ENCODE data around the gene TMEM186.

Gene TMEM186

DNA sequence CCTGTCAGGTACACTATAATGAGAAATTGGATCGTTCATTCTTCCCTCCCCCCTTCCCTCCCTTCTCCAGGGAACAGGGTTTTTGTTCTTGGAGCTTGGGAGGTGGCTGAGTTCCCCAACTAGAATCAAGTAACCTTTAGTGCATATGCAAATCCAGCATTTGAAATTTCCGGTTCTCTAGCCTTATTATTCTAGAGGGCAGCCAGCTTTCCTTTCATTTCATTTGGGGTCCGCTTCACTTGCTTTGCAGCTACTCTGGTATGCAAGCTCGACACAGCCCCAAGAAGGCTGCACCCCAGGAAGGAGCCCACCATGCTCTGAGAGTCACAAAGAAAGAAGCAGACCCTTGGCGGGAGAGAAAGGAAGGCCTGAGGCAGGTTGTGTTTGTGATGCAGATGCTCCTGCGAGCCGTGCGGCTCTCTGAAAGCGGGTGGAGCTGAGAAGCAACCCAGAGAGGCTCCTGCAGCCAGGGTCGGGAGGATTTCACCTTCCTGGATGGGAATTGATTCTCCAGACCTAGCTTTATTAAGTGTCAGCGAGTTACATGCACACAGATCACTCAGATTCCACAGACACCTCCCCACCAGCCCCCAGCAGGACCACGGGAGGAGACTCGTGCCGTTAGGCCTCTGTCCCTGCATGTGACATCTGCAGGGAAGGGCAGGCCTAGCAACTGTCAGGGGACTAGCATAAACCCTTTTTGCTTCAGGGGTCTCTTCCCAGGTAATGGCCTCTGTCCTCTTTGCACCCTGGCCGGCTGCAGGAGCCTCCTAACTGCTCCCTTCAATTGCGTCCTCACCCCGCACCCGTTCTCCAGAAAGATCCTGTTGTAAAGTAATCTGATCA lies 34.7 kb upstream of the TMEM186 start:
- TF ChIP-seq POLR2AphosphoS5 (IDR thresholded peaks at IDR 0.05; ENCODE audit: low read depth) = no peak
- TF ChIP-seq GABPA (IDR thresholded peaks at IDR 0.05; ENCODE audit: low read depth) = no peak
- TF ChIP-seq, protein P1, sequence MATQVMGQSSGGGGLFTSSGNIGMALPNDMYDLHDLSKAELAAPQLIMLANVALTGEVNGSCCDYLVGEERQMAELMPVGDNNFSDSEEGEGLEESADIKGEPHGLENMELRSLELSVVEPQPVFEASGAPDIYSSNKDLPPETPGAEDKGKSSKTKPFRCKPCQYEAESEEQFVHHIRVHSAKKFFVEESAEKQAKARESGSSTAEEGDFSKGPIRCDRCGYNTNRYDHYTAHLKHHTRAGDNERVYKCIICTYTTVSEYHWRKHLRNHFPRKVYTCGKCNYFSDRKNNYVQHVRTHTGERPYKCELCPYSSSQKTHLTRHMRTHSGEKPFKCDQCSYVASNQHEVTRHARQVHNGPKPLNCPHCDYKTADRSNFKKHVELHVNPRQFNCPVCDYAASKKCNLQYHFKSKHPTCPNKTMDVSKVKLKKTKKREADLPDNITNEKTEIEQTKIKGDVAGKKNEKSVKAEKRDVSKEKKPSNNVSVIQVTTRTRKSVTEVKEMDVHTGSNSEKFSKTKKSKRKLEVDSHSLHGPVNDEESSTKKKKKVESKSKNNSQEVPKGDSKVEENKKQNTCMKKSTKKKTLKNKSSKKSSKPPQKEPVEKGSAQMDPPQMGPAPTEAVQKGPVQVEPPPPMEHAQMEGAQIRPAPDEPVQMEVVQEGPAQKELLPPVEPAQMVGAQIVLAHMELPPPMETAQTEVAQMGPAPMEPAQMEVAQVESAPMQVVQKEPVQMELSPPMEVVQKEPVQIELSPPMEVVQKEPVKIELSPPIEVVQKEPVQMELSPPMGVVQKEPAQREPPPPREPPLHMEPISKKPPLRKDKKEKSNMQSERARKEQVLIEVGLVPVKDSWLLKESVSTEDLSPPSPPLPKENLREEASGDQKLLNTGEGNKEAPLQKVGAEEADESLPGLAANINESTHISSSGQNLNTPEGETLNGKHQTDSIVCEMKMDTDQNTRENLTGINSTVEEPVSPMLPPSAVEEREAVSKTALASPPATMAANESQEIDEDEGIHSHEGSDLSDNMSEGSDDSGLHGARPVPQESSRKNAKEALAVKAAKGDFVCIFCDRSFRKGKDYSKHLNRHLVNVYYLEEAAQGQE (IDR thresholded peaks at IDR 0.05; ENCODE audit: insufficient replicate concordance, low read depth) = no peak
- no peak for DNase-seq (ENCODE audit: low read depth in 1 of 2, low spot score in 1 of 2)
- Histone ChIP-seq H3K4me3 (replicated peaks; ENCODE audit: insufficient read depth, low read length) (no peak overlapping the region), H3K27me3 (ENCODE audit: insufficient read depth, poor library complexity, severe bottlenecking) (no peaks in the 10 kb centered on the region), H3K27ac (replicated peaks) (peak overlapping the region; percentile 32; the same call in 1 of the 2 replicates)

DNA sequence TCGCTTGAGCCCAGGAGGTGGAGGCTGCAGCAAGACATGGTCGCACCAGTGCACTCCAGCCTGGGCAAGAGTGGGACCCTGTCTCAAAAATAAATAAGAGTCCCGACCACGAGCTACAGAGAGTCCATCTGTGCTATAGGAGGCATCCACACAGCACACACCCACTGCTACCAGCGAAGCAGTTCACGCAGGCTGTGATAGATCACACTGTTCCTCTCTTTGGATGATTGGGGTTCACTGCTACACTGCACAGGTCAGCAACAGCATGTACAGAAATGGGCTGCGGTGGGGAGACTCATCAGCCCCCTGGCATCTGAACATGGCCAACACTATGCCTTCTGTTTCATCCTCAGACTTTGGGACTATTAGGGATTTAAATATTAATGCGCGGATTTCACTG lies 34.0 kb upstream of the TMEM186 start:
- no peak overlapping the region for H3K27ac ChIP-seq (replicated peaks)
- no peaks in the 10 kb centered on the region for H3K27me3 ChIP-seq (ENCODE audit: insufficient read depth, poor library complexity, severe bottlenecking)
- TF ChIP-seq GABPA (IDR thresholded peaks at IDR 0.05; ENCODE audit: low read depth) (no peak), SPI1 (IDR thresholded peaks at IDR 0.05; ENCODE audit: borderline replicate concordance, low read depth) (no peak), POLR2AphosphoS5 (IDR thresholded peaks at IDR 0.05; ENCODE audit: low read depth) (no peak)
- TF ChIP-seq, protein P1 (IDR thresholded peaks at IDR 0.05; ENCODE audit: insufficient replicate concordance, low read depth) = no peak
- TF ChIP-seq, protein P2, sequence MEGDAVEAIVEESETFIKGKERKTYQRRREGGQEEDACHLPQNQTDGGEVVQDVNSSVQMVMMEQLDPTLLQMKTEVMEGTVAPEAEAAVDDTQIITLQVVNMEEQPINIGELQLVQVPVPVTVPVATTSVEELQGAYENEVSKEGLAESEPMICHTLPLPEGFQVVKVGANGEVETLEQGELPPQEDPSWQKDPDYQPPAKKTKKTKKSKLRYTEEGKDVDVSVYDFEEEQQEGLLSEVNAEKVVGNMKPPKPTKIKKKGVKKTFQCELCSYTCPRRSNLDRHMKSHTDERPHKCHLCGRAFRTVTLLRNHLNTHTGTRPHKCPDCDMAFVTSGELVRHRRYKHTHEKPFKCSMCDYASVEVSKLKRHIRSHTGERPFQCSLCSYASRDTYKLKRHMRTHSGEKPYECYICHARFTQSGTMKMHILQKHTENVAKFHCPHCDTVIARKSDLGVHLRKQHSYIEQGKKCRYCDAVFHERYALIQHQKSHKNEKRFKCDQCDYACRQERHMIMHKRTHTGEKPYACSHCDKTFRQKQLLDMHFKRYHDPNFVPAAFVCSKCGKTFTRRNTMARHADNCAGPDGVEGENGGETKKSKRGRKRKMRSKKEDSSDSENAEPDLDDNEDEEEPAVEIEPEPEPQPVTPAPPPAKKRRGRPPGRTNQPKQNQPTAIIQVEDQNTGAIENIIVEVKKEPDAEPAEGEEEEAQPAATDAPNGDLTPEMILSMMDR (IDR thresholded peaks at IDR 0.05; ENCODE audit: insufficient read depth, low read length) = no peak
- H3K4me3 ChIP-seq (replicated peaks; ENCODE audit: insufficient read depth, low read length) = no peak overlapping the region
- no peak for DNase-seq (ENCODE audit: low read depth in 1 of 2, low spot score in 1 of 2)

DNA sequence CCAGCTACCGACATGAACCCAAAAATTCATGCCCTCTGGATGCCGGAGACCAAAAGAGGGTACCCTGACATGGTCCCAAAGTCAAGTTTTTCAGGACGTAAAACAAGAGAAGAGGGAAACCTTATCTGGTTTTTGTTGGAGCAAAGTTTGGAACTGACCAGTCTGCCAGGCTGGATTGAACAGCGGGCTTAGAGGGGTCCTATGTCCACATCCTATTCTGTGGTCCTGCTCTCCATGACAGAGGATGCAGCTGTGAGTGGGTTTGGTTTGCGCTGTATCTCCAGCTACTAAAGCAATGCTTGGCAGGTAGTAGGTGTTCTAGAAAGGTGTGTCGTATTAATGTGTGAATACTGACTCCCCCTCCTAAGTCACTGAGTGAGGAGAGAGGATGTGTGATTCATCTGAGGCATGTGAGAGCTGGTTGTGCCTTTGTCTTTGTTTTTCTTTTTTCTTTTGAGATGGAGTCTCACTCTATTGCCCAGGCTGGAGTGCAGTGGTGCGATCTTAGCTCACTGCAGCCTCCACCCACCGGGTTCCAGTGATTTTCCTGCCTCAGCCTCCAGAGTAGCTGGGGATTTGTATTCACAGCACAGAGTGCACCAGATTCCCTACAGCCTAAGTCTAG lies 31.2 kb upstream of the TMEM186 start:
- DNase-seq (ENCODE audit: low read depth in 1 of 2, low spot score in 1 of 2) = no peak
- TF ChIP-seq, protein P2 (IDR thresholded peaks at IDR 0.05; ENCODE audit: insufficient read depth, low read length) = no peak
- TF ChIP-seq SPI1 (IDR thresholded peaks at IDR 0.05; ENCODE audit: borderline replicate concordance, low read depth) = no peak
- TF ChIP-seq GABPA (IDR thresholded peaks at IDR 0.05; ENCODE audit: low read depth) = no peak
- no peak for TF ChIP-seq POLR2AphosphoS5 (IDR thresholded peaks at IDR 0.05; ENCODE audit: low read depth)
- TF ChIP-seq, protein P1 (IDR thresholded peaks at IDR 0.05; ENCODE audit: insufficient replicate concordance, low read depth) = no peak
- no peaks in the 10 kb centered on the region for H3K27me3 ChIP-seq (ENCODE audit: insufficient read depth, poor library complexity, severe bottlenecking)
- no peak overlapping the region for H3K4me3 ChIP-seq (replicated peaks; ENCODE audit: insufficient read depth, low read length)
- no peak overlapping the region for H3K27ac ChIP-seq (replicated peaks)

Measured in HL-60 (cell line).